Measurements from ENCODE around the gene VARS2.
"Not testable (repeated sequence)": the region's sequence is repeated elsewhere in the genome, so short reads cannot be mapped to it uniquely, and the experiment has no call there.

The VARS2 gene

DNA sequence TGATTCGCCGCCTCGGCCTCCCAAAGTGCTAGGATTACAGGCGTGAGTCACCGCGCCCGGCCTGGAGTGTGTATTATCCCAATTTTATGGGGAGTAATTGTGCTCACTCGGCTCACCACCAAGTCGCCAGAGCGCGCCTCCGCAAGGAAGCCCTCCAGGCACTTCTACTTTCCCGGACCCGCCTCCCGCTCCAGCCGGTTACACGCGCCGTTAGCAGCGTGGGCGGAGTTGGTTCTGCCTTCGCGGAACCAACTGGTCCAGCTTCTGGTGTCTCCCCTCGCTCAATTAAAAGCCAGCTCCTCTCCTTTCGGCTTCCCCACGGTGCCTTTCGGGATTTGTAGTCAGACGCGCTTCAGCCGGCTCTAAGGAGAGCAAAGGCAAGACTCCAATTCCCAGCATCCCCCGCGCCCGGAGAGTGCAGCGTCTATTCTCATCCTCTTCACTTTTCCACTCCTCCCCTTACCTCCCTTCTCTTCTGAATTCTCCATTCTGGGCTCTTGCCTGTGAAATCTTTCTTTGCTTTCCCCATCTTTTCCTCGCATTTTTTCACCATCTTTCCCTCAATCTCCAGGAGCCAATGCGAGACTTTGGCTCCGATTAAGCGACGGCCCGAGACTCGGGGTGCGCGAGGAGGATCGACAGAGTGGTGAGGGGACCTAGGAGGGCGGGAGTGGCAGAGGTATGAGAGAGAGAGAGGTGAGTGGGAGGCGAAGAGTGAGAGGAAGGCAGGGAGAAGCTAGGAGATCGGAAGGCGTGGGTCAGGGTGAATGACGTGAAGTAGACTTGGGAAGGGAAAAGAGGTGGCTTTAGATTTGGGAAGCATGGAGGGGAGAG is 6.1 kb upstream of the VARS2 start, which contains the start of gene GTF2H4:
TSS of gene GTF2H4 (plus strand) at position 450 of the 834 bp plus-strand sequence.
- no peak for TF ChIP-seq CTCF (conservative IDR thresholded peaks at IDR 0.05)
- TF ChIP-seq ZFX (IDR thresholded peaks at IDR 0.05), result no peak

GRCh38 chr6:30908700-30909099 is 5.3 kb upstream of the VARS2 start:
- H3K27ac ChIP-seq, result peak overlapping the region; percentile 76
- TF ChIP-seq CTCF (conservative IDR thresholded peaks at IDR 0.05) (no peak), ZFX (IDR thresholded peaks at IDR 0.05) (no peak)

More for the DNA sequence above, 6.1 kb upstream of the VARS2 start, which contains the start of gene GTF2H4:
- peak within 1 kb of the TSS; percentile 76 for H3K27ac ChIP-seq

DNA sequence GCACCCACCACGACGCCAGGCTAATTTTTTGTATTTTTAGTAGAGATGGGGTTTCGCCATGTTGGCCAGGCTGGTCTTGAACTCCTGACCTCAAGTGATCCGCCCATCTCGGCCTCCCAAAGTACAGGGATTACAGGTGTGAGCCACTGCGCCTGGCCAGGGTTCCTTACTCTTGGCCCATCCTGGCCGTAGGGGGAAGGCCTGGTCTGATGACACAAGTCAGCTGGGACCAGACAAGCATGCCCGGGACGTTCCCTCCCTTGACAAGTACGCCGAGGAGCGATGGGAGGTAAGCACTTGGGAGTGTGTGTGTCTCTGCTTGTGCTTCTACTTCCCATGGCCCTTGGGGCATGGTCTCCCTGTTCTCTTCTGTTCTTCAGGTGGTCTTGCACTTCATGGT is 3.6 kb upstream of the VARS2 start:
- H3K27ac ChIP-seq, result not testable (repeated sequence)

- TF ChIP-seq CTCF (conservative IDR thresholded peaks at IDR 0.05) (no peak), ZFX (IDR thresholded peaks at IDR 0.05) (no peak)
- peak overlapping the region; percentile 88 for H3K27ac ChIP-seq
Observed at GRCh38 chr6:30912746-30913520, 1.1 kb upstream of the VARS2 start.

GRCh38 chr6:30913721-30914075 is 340 bp upstream of the VARS2 start:
- TF ChIP-seq ZFX (IDR thresholded peaks at IDR 0.05) (no peak), CTCF (conservative IDR thresholded peaks at IDR 0.05) (no peak)
- H3K27ac ChIP-seq, result peak overlapping the region; percentile 88

GRCh38 chr6:30914854-30915590 is 984 bp downstream of the VARS2 start:
- H3K27ac ChIP-seq, result peak overlapping the region; percentile 88

More at GRCh38 chr6:30914854-30915590, 984 bp downstream of the VARS2 start:
- TF ChIP-seq ZFX (IDR thresholded peaks at IDR 0.05), result no peak
- TF ChIP-seq CTCF (conservative IDR thresholded peaks at IDR 0.05), result no peak

All from C4-2B (cell line).